Caco-2 (cell line): ENCODE data around the gene XKR3. TPM values are rescaled to one million over a fixed set of nuclear protein-coding genes. Genes with fewer than 3 reads are reported as not detected.
"Not testable (repeated sequence)": the region's sequence is repeated elsewhere in the genome, so short reads cannot be mapped to it uniquely, and the experiment has no call there.

Experiments used
- BruUV-seq: library from RNA; stranded (reverse); fragments of 400-500 nt; replicated peaks from 2 replicates; lab custom pipeline; 2021; lab: Mats Ljungman, UMichigan
- CTCF ChIA-PET: fragments of 300-600 bp; sonication (Branson Sonifier 250); formaldehyde crosslinking; loops from one replicate; lab custom pipeline; 2022; ENCODE audit warnings: antibody characterized with exemption; lab: Charles Lee
- POLR2A ChIA-PET: fragments of 300-600 bp; sonication (Branson Sonifier 250); formaldehyde crosslinking; loops from one replicate; lab custom pipeline; 2022; ENCODE audit warnings: antibody characterized with exemption; lab: Charles Lee
- DNase-seq, 2 experiments: peaks; one replicate each; pipeline versions ENCODE4 v3.0.0 to v3.0.0-alpha.2; 2020 to 2022
- H3K27me3 ChIP-seq: replicated peaks from 2 replicates; pipeline ENCODE4 v1.6.0; 2011; ENCODE audit warnings: low read length; ENCODE audit not compliant: control insufficient read depth, insufficient read depth
- H3K36me3 ChIP-seq: 2 replicates; pipeline ENCODE4 v1.5.1; 2011; ENCODE audit warnings: low read length; ENCODE audit not compliant: control insufficient read depth, insufficient read depth
- H3K4me1 ChIP-seq: fragments of 250-450 bp; sonication (Bioruptor Pico); 2 replicates; pipeline ENCODE4 v1.5.1; 2020; ENCODE audit warnings: mild to moderate bottlenecking
- H3K4me3 ChIP-seq: 2 replicates; pipeline ENCODE4 v1.5.1; 2011; ENCODE audit warnings: low read depth, mild to moderate bottlenecking, control low read depth, low read length
- H3K9me3 ChIP-seq: fragments of 250-450 bp; sonication (Bioruptor Pico); 2 replicates; pipeline ENCODE4 v1.5.1; 2020; ENCODE audit warnings: mild to moderate bottlenecking, moderate library complexity
- H3K27ac Mint-ChIP-seq: one replicate; pipeline ENCODE4 v1.8.0; 2022; ENCODE audit warnings: mixed read lengths; ENCODE audit not compliant: unreplicated experiment
- H3K27me3 Mint-ChIP-seq: one replicate; pipeline ENCODE4 v1.8.0; 2022; ENCODE audit warnings: mixed read lengths; ENCODE audit not compliant: insufficient read depth, unreplicated experiment
- H3K36me3 Mint-ChIP-seq: one replicate; pipeline ENCODE4 v1.8.0; 2022; ENCODE audit warnings: mild to moderate bottlenecking, mixed read lengths; ENCODE audit not compliant: insufficient read depth, unreplicated experiment
- H3K4me1 Mint-ChIP-seq: one replicate; pipeline ENCODE4 v1.8.0; 2022; ENCODE audit warnings: low read depth, mixed read lengths; ENCODE audit not compliant: unreplicated experiment
- H3K4me3 Mint-ChIP-seq: one replicate; pipeline ENCODE4 v1.8.0; 2022; ENCODE audit warnings: mild to moderate bottlenecking, moderate library complexity, mixed read lengths; ENCODE audit not compliant: unreplicated experiment
- H3K9me3 Mint-ChIP-seq: one replicate; pipeline ENCODE4 v1.8.0; 2022; ENCODE audit warnings: mixed read lengths; ENCODE audit not compliant: unreplicated experiment
- CTCF ChIP-seq, 2 experiments: fragments of 200-600 bp in 1 of 2; IDR thresholded peaks; 1 replicate in 1 of 2; 2 replicates in 1 of 2; pipeline versions ENCODE4 v1.5.1 to v1.8.0; 2011 to 2022; ENCODE audit warnings: antibody characterized with exemption in 1 of 2, control low read depth in 1 of 2, inconsistent platforms in 1 of 2, low read depth in 1 of 2, low read length in 1 of 2, mild to moderate bottlenecking in 1 of 2, moderate library complexity in 1 of 2; ENCODE audit not compliant: insufficient read depth in 1 of 2, severe bottlenecking in 1 of 2, unreplicated experiment in 1 of 2
- intact Hi-C: fragments of 100-400 bp; cut with micrococcal nuclease; formaldehyde crosslinking; loops from one replicate; pipeline ENCODE4 v1.10.0; 2022; ENCODE audit not compliant: unreplicated experiment
- total RNA-seq: library from RNA; stranded (reverse); gene quantifications from 2 replicates; pipeline ENCODE4 v1.2.3, GENCODE V29; 2022

Gene XKR3
- total RNA-seq, 1 experiment from 2014 or later, result not detected

GRCh38 chr22:16777284-16777924, 47.8 kb downstream of the XKR3 start:
- no peaks in the 10 kb centered on the region for H3K27me3 ChIP-seq
- no peak overlapping the region for H3K4me3 ChIP-seq
- Mint-ChIP-seq H3K27ac (no peak overlapping the region), H3K27me3 (peaks cover 6% of the 10 kb centered on the region), H3K36me3 (no peaks in the 10 kb centered on the region), H3K9me3 (no peaks in the 10 kb centered on the region), H3K4me1 (no peaks in the 10 kb centered on the region), H3K4me3 (no peak overlapping the region)
- intact Hi-C loops, result no loop called here
- no peaks in the 10 kb centered on the region for H3K9me3 ChIP-seq
- ChIA-PET CTCF (no interaction called here), POLR2A (no interaction called here)
- BruUV-seq, result no TSS peak
- DNase-seq, result no peak
- H3K36me3 ChIP-seq, result no peaks in the 10 kb centered on the region
- no peak for TF ChIP-seq CTCF (IDR thresholded peaks at IDR 0.05; ENCODE audit: insufficient read depth in 1 of 2, low read depth in 1 of 2, low read length in 1 of 2, severe bottlenecking in 1 of 2, unreplicated experiment in 1 of 2)
- no peaks in the 10 kb centered on the region for H3K4me1 ChIP-seq

- Mint-ChIP-seq H3K27me3 (peaks cover 6% of the 10 kb centered on the region), H3K9me3 (no peaks in the 10 kb centered on the region), H3K4me1 (no peaks in the 10 kb centered on the region), H3K27ac (no peak overlapping the region), H3K36me3 (no peaks in the 10 kb centered on the region), H3K4me3 (no peak overlapping the region)
- Histone ChIP-seq H3K27me3 (no peaks in the 10 kb centered on the region), H3K4me1 (no peaks in the 10 kb centered on the region), H3K4me3 (no peak overlapping the region), H3K36me3 (no peaks in the 10 kb centered on the region), H3K9me3 (no peaks in the 10 kb centered on the region)
- ChIA-PET CTCF (no interaction called here), POLR2A (no interaction called here)
- no TSS peak for BruUV-seq
- intact Hi-C loops, result no loop called here
- no peak for DNase-seq
- TF ChIP-seq CTCF (IDR thresholded peaks at IDR 0.05; ENCODE audit: insufficient read depth in 1 of 2, low read depth in 1 of 2, low read length in 1 of 2, severe bottlenecking in 1 of 2, unreplicated experiment in 1 of 2), result no peak
Measured at GRCh38 chr22:16776080-16776479, 49.1 kb downstream of the XKR3 start.

- no TSS peak for BruUV-seq
- Mint-ChIP-seq H3K27me3 (peaks cover 3% of the 10 kb centered on the region), H3K4me1 (no peaks in the 10 kb centered on the region), H3K27ac (no peak overlapping the region), H3K9me3 (no peaks in the 10 kb centered on the region), H3K36me3 (no peaks in the 10 kb centered on the region), H3K4me3 (no peak overlapping the region)
- no peak for TF ChIP-seq CTCF (IDR thresholded peaks at IDR 0.05; ENCODE audit: insufficient read depth in 1 of 2, low read depth in 1 of 2, low read length in 1 of 2, severe bottlenecking in 1 of 2, unreplicated experiment in 1 of 2)
- Histone ChIP-seq H3K36me3 (no peaks in the 10 kb centered on the region), H3K9me3 (no peaks in the 10 kb centered on the region), H3K27me3 (no peaks in the 10 kb centered on the region), H3K4me1 (no peaks in the 10 kb centered on the region), H3K4me3 (no peak overlapping the region)
- no peak for DNase-seq
- CTCF ChIA-PET, result interaction anchor here (0.7 to 0.9 kb wide), 2 partner anchors 139 to 283 kb away, joined by 3 to 4 read pairs; no protein-coding TSS in a partner anchor
- intact Hi-C loops, result loop anchor here (5.0 kb wide), 1 partner anchor 117 kb away; no protein-coding TSS in a partner anchor
- POLR2A ChIA-PET, result no interaction called here
Measured at GRCh38 chr22:16774911-16775500, 50.2 kb downstream of the XKR3 start.

GRCh38 chr22:16771569-16771968, 53.6 kb downstream of the XKR3 start:
- POLR2A ChIA-PET, H3K36me3 ChIP-seq, H3K4me3 Mint-ChIP-seq, H3K27ac Mint-ChIP-seq, CTCF ChIA-PET, DNase-seq, H3K9me3 Mint-ChIP-seq, H3K36me3 Mint-ChIP-seq, H3K27me3 Mint-ChIP-seq, BruUV-seq, H3K27me3 ChIP-seq, H3K4me3 ChIP-seq, H3K9me3 ChIP-seq, H3K4me1 Mint-ChIP-seq, H3K4me1 ChIP-seq: not testable (repeated sequence)
- intact Hi-C loops, result loop anchor here (5.0 kb wide), 1 partner anchor 121 kb away; no protein-coding TSS in a partner anchor

- H3K27me3 ChIP-seq, POLR2A ChIA-PET, BruUV-seq, intact Hi-C loops, H3K27me3 Mint-ChIP-seq, H3K4me1 ChIP-seq, H3K9me3 ChIP-seq, H3K27ac Mint-ChIP-seq, DNase-seq, H3K4me3 Mint-ChIP-seq, H3K36me3 Mint-ChIP-seq, H3K4me3 ChIP-seq, H3K4me1 Mint-ChIP-seq, CTCF ChIA-PET, H3K36me3 ChIP-seq, H3K9me3 Mint-ChIP-seq: not testable (repeated sequence)
Measured at GRCh38 chr22:16767927-16768326, 57.3 kb downstream of the XKR3 start.
